ENCODE data around the gene NRM. TPM values are rescaled to one million over a fixed set of nuclear protein-coding genes. Genes with fewer than 3 reads are reported as not detected.
"Not testable (repeated sequence)": the region's sequence is repeated elsewhere in the genome, so short reads cannot be mapped to it uniquely, and the experiment has no call there.

The NRM gene
- total RNA-seq, 2 donors from 2014 or later: 2.2 to 4.2 TPM

- peaks cover 0 to 52% of the 10 kb centered on the region in 2 donors for H3K4me1 ChIP-seq
- peak overlapping the region; percentile 42 to 50 for H3K27ac ChIP-seq
- peak overlapping the region in 1 of 2 donors; percentile 9 for H3K4me3 ChIP-seq
- TF ChIP-seq, protein P1, sequence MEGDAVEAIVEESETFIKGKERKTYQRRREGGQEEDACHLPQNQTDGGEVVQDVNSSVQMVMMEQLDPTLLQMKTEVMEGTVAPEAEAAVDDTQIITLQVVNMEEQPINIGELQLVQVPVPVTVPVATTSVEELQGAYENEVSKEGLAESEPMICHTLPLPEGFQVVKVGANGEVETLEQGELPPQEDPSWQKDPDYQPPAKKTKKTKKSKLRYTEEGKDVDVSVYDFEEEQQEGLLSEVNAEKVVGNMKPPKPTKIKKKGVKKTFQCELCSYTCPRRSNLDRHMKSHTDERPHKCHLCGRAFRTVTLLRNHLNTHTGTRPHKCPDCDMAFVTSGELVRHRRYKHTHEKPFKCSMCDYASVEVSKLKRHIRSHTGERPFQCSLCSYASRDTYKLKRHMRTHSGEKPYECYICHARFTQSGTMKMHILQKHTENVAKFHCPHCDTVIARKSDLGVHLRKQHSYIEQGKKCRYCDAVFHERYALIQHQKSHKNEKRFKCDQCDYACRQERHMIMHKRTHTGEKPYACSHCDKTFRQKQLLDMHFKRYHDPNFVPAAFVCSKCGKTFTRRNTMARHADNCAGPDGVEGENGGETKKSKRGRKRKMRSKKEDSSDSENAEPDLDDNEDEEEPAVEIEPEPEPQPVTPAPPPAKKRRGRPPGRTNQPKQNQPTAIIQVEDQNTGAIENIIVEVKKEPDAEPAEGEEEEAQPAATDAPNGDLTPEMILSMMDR (IDR thresholded peaks at IDR 0.05): peak; percentile 93 to 99
- H3K27me3 ChIP-seq: no peaks in the 10 kb centered on the region
- DNase-seq (ENCODE audit: low spot score): peak; percentile 88
- no peaks in the 10 kb centered on the region for H3K9me3 ChIP-seq
- peaks cover 49% of the 10 kb centered on the region for H3K36me3 ChIP-seq
Measured at GRCh38 chr6:30678964-30679726, 11.6 kb downstream of the NRM start.

DNA sequence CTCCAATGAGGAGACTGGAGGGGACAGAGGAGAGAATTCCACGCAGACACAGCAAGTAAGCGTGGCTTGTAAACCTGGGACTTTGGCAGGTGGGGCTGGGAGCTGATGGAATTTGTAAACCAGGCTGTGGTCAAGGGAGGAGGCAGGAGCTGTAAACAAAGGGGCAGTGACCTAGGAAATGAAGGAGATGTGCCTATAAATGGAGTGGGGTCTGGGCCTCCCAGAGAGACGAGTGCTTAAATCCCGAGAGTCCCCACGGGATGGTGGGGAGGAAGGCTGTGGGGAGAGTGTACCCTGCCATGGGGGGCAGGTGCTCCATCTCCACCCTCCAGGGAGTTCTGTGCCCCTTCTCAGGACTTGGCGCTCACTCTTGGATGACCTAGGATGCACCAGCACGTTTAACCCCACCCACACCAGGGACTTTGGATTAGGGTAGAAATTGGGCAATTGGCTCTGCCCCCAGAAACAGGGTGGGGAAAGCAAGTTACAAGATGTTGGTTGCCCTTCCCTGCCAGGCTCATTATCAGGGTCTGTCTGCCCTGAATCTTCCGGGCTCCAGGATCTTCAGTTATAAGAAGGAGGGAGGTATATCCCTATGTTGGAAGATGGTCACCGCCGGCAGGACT lies 14.0 kb downstream of the NRM start:
- Histone ChIP-seq H3K27ac (no peak overlapping the region), H3K4me1 (peaks cover 0 to 39% of the 10 kb centered on the region in 2 donors)
- TF ChIP-seq, protein P1 (IDR thresholded peaks at IDR 0.05): no peak

DNA sequence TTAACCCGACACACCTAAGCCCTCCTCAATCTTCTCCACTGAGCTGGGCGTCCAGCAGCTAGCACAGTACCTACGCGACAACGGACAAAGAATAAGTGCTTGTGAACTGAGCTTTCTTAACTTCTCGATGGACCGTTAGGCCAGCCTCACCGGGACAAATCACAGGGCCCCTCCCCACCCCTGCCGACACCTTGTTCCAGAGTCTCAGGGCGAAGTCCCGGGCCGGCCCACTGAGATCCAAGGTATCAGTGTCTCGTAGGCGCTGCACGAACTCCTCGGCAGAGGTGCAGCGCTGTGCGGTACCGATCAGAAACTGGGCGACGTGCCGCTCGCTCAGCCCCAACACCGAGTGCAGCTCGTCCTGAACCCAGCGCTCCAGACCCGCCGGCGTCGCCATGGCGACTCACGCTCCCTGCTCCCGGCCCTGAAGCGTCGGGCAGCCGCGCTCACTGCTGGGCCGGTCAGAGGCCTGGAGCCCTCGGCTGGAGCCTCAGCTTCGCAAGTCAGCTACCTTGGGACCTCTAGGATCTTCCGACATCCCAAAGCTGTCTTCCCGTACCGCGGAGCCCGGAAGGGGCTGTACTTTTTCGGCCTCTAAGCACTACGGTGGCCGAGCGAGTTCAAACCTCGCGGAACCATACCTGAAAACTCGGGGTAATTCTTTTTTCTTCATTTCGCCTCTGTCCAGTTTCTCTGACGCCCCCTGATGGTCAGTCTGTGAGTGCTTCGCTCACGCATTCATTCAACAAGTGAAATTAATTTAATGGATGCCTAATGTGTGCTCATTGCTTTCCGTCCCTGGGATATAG lies 18.1 kb downstream of the NRM start, which contains the start of gene DHX16:
Gene DHX16, minus strand, starts transcription at position 562 of the 809 bp plus-strand sequence. Its CDS starts 165 bp downstream, at position 397.
- Histone ChIP-seq H3K4me3 (peak within 1 kb of the TSS; percentile 85 to 92), H3K4me1 (peaks cover 0 to 20% of the 10 kb centered on the region in 2 donors), H3K36me3 (peaks cover 43% of the 10 kb centered on the region), H3K27ac (peak within 1 kb of the TSS; percentile 78 to 79), H3K27me3 (no peaks in the 10 kb centered on the region), H3K9me3 (no peaks in the 10 kb centered on the region)
- TF ChIP-seq, protein P1 (IDR thresholded peaks at IDR 0.05): peak; percentile 82 to 91
- peak; percentile 97 for DNase-seq (ENCODE audit: low spot score)

More for the DNA sequence above, 14.0 kb downstream of the NRM start:
- Histone ChIP-seq H3K9me3 (no peaks in the 10 kb centered on the region), H3K4me3 (no peak overlapping the region), H3K36me3 (peaks cover 49% of the 10 kb centered on the region), H3K27me3 (no peaks in the 10 kb centered on the region)
- DNase-seq (ENCODE audit: low spot score): no peak

- Histone ChIP-seq H3K9me3 (no peaks in the 10 kb centered on the region), H3K4me3 (no peak overlapping the region), H3K27me3 (no peaks in the 10 kb centered on the region), H3K4me1 (peaks cover 0 to 20% of the 10 kb centered on the region in 2 donors), H3K36me3 (peaks cover 36% of the 10 kb centered on the region), H3K27ac (no peak overlapping the region)
- TF ChIP-seq, protein P1 (IDR thresholded peaks at IDR 0.05): no peak
- no peak for DNase-seq (ENCODE audit: low spot score)
Measured at GRCh38 chr6:30670760-30671527, 19.8 kb downstream of the NRM start.

- not testable (repeated sequence) for H3K27ac ChIP-seq; DNase-seq (ENCODE audit: low spot score)
- H3K36me3 ChIP-seq: peaks cover 81% of the 10 kb centered on the region
Measured at GRCh38 chr6:30666300-30666699, 24.5 kb downstream of the NRM start.

More at GRCh38 chr6:30666300-30666699, 24.5 kb downstream of the NRM start:
- not testable (repeated sequence) for H3K4me1 ChIP-seq, H3K4me3 ChIP-seq, H3K27me3 ChIP-seq, H3K9me3 ChIP-seq
